Natural killer cell (primary cell): ENCODE results near the gene MRPS30. TPM values are rescaled to one million over a fixed set of nuclear protein-coding genes. Genes with fewer than 3 reads are reported as not detected.

Experiments used
- ATAC-seq, 3 donors: fragments of 150-1000 bp in 2 of 3; fragments of 200-7000 bp in 1 of 3; cut with Tn5 transposase; 1 replicate in 1 of 3; 2 replicates in 2 of 3; pipeline ENCODE4 v1.10.0; 2021; ENCODE audit warnings: mild to moderate bottlenecking in 2 of 3, moderate library complexity in 2 of 3
- DNase-seq, 2 donors: peaks; one replicate each; pipeline versions ENCODE4 v3.0.0 to v3.0.0-alpha.2; 2013 to 2021; ENCODE audit warnings: mixed read lengths in 1 of 2
- H3K27ac ChIP-seq: one replicate; pipeline ENCODE4 v1.5.1; 2013; ENCODE audit warnings: mild to moderate bottlenecking, low read length
- H3K27me3 ChIP-seq: one replicate; pipeline ENCODE4 v1.6.1; 2013; ENCODE audit warnings: low read length; ENCODE audit not compliant: control insufficient read depth, insufficient read depth
- H3K36me3 ChIP-seq: one replicate; pipeline ENCODE4 v1.6.1; 2013; ENCODE audit warnings: low read length; ENCODE audit not compliant: control insufficient read depth, insufficient read depth
- H3K4me1 ChIP-seq: one replicate; pipeline ENCODE4 v1.6.1; 2013; ENCODE audit warnings: low read length; ENCODE audit not compliant: control insufficient read depth, insufficient read depth
- H3K4me3 ChIP-seq: one replicate; pipeline ENCODE4 v1.5.1; 2013; ENCODE audit warnings: low read length
- H3K9me3 ChIP-seq: one replicate; pipeline ENCODE4 v1.6.1; 2013; ENCODE audit warnings: low read length; ENCODE audit not compliant: control insufficient read depth, insufficient read depth
- H3K27ac Mint-ChIP-seq, 2 donors: one replicate each; pipeline ENCODE4 v1.8.0; 2022; ENCODE audit warnings: mild to moderate bottlenecking in 2 of 2, mixed read lengths in 2 of 2, moderate library complexity in 1 of 2
- H3K27me3 Mint-ChIP-seq, 2 donors: one replicate each; pipeline ENCODE4 v1.8.0; 2022; ENCODE audit warnings: low read depth in 2 of 2, mixed read lengths in 2 of 2
- H3K36me3 Mint-ChIP-seq: one replicate; pipeline ENCODE4 v1.8.0; 2022; ENCODE audit warnings: mixed read lengths
- H3K4me1 Mint-ChIP-seq, 2 donors: one replicate each; pipeline ENCODE4 v1.8.0; 2022; ENCODE audit warnings: mixed read lengths in 2 of 2
- H3K4me3 Mint-ChIP-seq: one replicate; pipeline ENCODE4 v1.8.0; 2022; ENCODE audit warnings: mild to moderate bottlenecking, moderate library complexity, mixed read lengths
- H3K9me3 Mint-ChIP-seq, 2 donors: one replicate each; pipeline ENCODE4 v1.8.0; 2022; ENCODE audit warnings: mixed read lengths in 2 of 2
- WGBS: methylation state at CpG from one replicate; pipeline ENCODE4 v1.1.7; 2013; ENCODE audit warnings: missing lambda C conversion rate; ENCODE audit not compliant: insufficient coverage; 5-methylcytosine and 5-hydroxymethylcytosine counted together
- intact Hi-C: fragments of 100-400 bp; cut with micrococcal nuclease; formaldehyde crosslinking; loops from one replicate; pipeline ENCODE4 v1.14.2; 2022
- total RNA-seq, 4 donors: library from RNA; stranded (reverse); fragments of 120-200 nt in 1 of 4; gene quantifications; one replicate each; pipeline versions ENCODE4 v1.2.3 to v1.2.4, GENCODE V29; 2013 to 2022
- TF ChIP-seq, protein P1 (sequence below): fragments of 200-600 bp; IDR thresholded peaks from one replicate; pipeline ENCODE4 v1.8.0; 2022; ENCODE audit warnings: antibody characterized with exemption

MRPS30 gene
- total RNA-seq, 3 donors from 2014 or later (not counting 1 experiment from before 2014, with no cell fraction given) = 34.1 to 43.8 (median 38.9) TPM

DNA sequence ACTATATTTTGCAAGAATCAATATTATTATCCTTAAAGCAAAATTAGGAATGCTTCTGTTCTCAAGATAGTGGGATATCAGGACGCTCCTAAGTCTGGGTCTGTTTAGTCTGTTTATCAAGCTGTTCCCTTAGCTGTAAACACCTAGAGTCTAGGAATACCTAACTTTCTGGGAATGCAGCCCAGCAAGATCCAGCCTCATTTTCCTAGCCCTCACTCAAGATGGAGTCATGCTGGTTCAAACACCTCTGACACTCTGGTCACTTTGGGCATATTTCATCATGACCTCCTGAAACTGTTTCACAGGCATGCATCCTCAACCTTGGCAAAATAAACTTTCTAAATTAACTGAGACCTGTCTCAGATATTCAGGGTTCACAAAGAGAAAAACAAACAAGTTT lies 14.4 kb upstream of the MRPS30 start:
- no peak overlapping the region for H3K4me3 ChIP-seq
- H3K27ac Mint-ChIP-seq = no peak overlapping the region
- peaks cover 12% of the 10 kb centered on the region for H3K9me3 ChIP-seq
- peaks cover 0 to 3% of the 10 kb centered on the region in 2 donors for H3K9me3 Mint-ChIP-seq
- ATAC-seq (no peak), DNase-seq (no peak)
- H3K4me1 ChIP-seq = no peaks in the 10 kb centered on the region
- H3K4me1 Mint-ChIP-seq = peaks cover 0 to 14% of the 10 kb centered on the region in 2 donors
- TF ChIP-seq, protein P1, sequence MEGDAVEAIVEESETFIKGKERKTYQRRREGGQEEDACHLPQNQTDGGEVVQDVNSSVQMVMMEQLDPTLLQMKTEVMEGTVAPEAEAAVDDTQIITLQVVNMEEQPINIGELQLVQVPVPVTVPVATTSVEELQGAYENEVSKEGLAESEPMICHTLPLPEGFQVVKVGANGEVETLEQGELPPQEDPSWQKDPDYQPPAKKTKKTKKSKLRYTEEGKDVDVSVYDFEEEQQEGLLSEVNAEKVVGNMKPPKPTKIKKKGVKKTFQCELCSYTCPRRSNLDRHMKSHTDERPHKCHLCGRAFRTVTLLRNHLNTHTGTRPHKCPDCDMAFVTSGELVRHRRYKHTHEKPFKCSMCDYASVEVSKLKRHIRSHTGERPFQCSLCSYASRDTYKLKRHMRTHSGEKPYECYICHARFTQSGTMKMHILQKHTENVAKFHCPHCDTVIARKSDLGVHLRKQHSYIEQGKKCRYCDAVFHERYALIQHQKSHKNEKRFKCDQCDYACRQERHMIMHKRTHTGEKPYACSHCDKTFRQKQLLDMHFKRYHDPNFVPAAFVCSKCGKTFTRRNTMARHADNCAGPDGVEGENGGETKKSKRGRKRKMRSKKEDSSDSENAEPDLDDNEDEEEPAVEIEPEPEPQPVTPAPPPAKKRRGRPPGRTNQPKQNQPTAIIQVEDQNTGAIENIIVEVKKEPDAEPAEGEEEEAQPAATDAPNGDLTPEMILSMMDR = no peak
- H3K27me3 ChIP-seq = no peaks in the 10 kb centered on the region
- H3K4me3 Mint-ChIP-seq = no peak overlapping the region
- no peak overlapping the region for H3K27ac ChIP-seq
- H3K36me3 Mint-ChIP-seq = peaks cover 6% of the 10 kb centered on the region
- no peaks in the 10 kb centered on the region for H3K36me3 ChIP-seq
- 88% methylated on average over 1 of the region's 1 CpG for WGBS
- intact Hi-C loops = no loop called here
- no peaks in the 10 kb centered on the region for H3K27me3 Mint-ChIP-seq

- Histone ChIP-seq H3K9me3 (peaks cover 12% of the 10 kb centered on the region), H3K4me1 (no peaks in the 10 kb centered on the region), H3K27ac (no peak overlapping the region), H3K36me3 (no peaks in the 10 kb centered on the region), H3K27me3 (no peaks in the 10 kb centered on the region), H3K4me3 (no peak overlapping the region)
- peaks cover 0 to 3% of the 10 kb centered on the region in 2 donors for H3K9me3 Mint-ChIP-seq
- 99% methylated on average over 4 of the region's 4 CpGs for WGBS
- DNase-seq (no peak), ATAC-seq (no peak)
- no peaks in the 10 kb centered on the region for H3K27me3 Mint-ChIP-seq
- no peak overlapping the region for H3K27ac Mint-ChIP-seq
- no peak overlapping the region for H3K4me3 Mint-ChIP-seq
- TF ChIP-seq, protein P1 = no peak
- peaks cover 6% of the 10 kb centered on the region for H3K36me3 Mint-ChIP-seq
- intact Hi-C loops = no loop called here
- H3K4me1 Mint-ChIP-seq = peaks cover 0 to 14% of the 10 kb centered on the region in 2 donors
Measured at GRCh38 chr5:44795496-44795895, 13.3 kb upstream of the MRPS30 start.

GRCh38 chr5:44797841-44798240 lies 10.9 kb upstream of the MRPS30 start:
- WGBS = 58% methylated on average over 3 of the region's 3 CpGs
- Histone ChIP-seq H3K27ac (peak overlapping the region; percentile 63), H3K36me3 (no peaks in the 10 kb centered on the region), H3K9me3 (peaks cover 10% of the 10 kb centered on the region), H3K4me3 (no peak overlapping the region), H3K4me1 (no peaks in the 10 kb centered on the region), H3K27me3 (no peaks in the 10 kb centered on the region)
- intact Hi-C loops = no loop called here
- Mint-ChIP-seq H3K9me3 (peaks cover 0 to 3% of the 10 kb centered on the region in 2 donors), H3K27me3 (no peaks in the 10 kb centered on the region), H3K4me1 (peaks cover 0 to 14% of the 10 kb centered on the region in 2 donors), H3K27ac (peak overlapping the region in 1 of 2 donors; percentile 74), H3K36me3 (peaks cover 6% of the 10 kb centered on the region), H3K4me3 (no peak overlapping the region)
- no peak for DNase-seq
- TF ChIP-seq, protein P1 = no peak
- peak; percentile 38 to 80 (median 41) for ATAC-seq

DNA sequence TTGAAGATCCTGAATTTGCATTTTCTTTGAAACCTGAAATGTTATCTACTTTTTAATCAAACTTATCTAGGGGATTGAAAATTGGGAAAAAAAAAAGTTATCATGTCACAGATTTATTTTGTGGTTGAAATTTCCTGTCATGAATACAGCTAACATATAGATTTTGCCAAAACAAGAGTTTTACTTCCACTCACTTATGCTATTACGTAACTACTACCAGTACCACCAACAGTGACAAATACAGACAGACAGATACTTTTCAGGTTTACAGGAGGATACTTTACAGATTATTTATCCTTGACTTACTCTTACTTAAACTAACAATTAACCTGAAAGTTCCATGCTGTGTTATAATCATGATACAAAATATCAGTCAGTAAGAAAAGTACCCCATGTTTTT lies 6.8 kb upstream of the MRPS30 start:
- WGBS = 60% methylated on average over 1 of the region's 1 CpG
- Histone ChIP-seq H3K4me1 (no peaks in the 10 kb centered on the region), H3K36me3 (no peaks in the 10 kb centered on the region), H3K4me3 (no peak overlapping the region), H3K9me3 (no peaks in the 10 kb centered on the region), H3K27me3 (no peaks in the 10 kb centered on the region), H3K27ac (no peak overlapping the region)
- intact Hi-C loops = no loop called here
- Mint-ChIP-seq H3K36me3 (no peaks in the 10 kb centered on the region), H3K9me3 (no peaks in the 10 kb centered on the region), H3K4me3 (no peak overlapping the region), H3K4me1 (peaks cover 0 to 14% of the 10 kb centered on the region in 2 donors), H3K27me3 (peaks cover 0 to 3% of the 10 kb centered on the region in 2 donors), H3K27ac (no peak overlapping the region)
- no peak for DNase-seq
- no peak for ATAC-seq
- TF ChIP-seq, protein P1 = no peak
